Putamen (tissue), 1 donor: Measurements from ENCODE around the gene ABCC8.
A peak's percentile ranks its signal among the peaks of the same experiment; 100 is the strongest.

Source experiments
- DNase-seq: peaks from one replicate; pipeline ENCODE4 v3.0.0-alpha.2; 2016; ENCODE audit warnings: low spot score

ABCC8 gene

GRCh38 chr11:17476317-17477083 is at the start of gene ABCC8:
Gene ABCC8 (minus strand): TSS chr11:17476845. CDS start chr11:17476776, 69 bp downstream.
- DNase-seq = peak; percentile 28

DNA sequence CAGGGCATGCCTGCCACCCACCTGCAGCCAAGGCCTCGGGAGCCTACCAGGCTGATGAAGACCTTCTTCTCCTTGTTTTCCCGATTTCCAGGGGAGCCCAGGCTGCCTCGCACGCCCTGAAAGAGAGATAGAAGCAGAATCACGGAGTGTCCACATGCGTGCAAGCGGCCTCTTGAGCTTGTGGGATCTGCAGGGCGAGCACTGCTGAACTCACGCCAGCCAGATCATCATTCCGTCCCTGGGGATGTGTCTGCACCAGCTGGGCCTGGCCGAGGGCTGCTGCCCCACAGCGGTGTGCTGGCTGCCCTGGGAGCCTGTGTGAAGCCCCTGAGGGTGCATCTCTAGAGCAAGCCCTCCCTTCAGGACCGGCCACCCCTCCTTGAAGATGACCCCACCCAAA is 49.7 kb upstream of the ABCC8 start:
- no peak for DNase-seq

- DNase-seq = no peak
Measured at GRCh38 chr11:17525570-17525969, 48.9 kb upstream of the ABCC8 start.

GRCh38 chr11:17524221-17524620 is 47.6 kb upstream of the ABCC8 start:
- no peak for DNase-seq

GRCh38 chr11:17522655-17523054 is 46.0 kb upstream of the ABCC8 start:
- DNase-seq = no peak

GRCh38 chr11:17521106-17521900 is 44.7 kb upstream of the ABCC8 start:
- DNase-seq = no peak

DNA sequence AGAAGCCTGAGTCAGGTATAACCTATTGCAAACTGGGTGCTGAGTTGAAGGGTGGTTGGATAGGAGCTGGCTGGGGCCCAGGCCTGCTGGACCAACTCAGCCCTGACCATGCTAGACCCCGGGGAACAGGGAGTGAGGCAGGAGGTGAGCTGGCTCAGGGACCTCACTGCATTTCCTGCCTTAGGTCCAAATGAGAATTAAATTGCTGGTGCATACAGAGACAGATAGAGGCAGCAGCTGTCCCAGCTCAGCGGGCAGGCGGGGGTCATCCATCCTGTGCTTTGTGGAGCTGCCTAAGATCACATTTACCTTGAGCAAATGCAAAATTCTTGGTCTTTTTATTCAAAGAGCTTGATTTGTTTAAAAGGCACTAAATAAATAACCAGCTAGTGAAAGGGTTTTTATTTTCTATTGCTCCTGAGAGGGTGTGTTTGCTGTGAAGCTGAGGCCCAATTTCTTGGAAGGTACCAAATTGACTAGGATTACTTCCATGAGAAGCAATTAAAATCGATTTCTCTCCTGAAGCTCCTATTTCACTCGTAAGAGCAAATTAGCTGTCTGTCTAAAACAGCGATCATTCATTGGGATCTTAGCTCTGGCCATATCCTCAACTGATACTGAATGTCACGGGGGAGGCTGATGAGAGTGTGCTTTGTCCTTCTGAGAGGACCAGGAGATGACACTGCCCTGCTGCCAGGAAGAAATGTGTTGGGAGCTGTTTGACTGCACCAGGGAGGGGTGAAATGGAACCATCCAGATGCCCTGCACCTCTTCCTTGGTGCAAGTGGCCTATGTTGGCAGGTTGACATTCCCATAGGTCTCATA is 42.6 kb upstream of the ABCC8 start:
- peak; percentile 58 for DNase-seq

- no peak for DNase-seq
Measured at GRCh38 chr11:17518366-17518765, 41.7 kb upstream of the ABCC8 start.

- DNase-seq = no peak
Measured at GRCh38 chr11:17517186-17517585, 40.5 kb upstream of the ABCC8 start.

- DNase-seq = peak; percentile 81
Measured at GRCh38 chr11:17516551-17517150, 40.0 kb upstream of the ABCC8 start.

GRCh38 chr11:17515443-17516176 is 39.0 kb upstream of the ABCC8 start:
- no peak for DNase-seq

DNA sequence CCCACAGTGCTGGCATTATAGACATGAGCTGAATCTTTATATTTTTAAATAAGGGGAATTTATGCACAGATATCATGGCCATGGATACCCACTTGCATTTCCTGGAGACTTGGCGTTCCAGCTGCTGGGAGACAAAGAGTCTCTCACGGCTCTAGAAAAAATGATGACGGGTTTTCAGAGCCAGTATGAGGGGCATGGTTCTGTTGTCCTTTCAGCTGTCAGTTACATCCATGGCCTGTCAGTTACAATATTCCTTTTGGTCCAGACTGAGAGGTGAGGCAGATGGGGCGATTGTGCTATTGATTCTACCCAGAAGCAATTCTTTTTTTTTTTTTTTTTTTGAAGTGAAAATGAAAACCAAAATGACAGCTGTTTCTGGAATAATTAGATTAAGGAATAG is 37.8 kb upstream of the ABCC8 start:
- DNase-seq = no peak

GRCh38 chr11:17513853-17514252 is 37.2 kb upstream of the ABCC8 start:
- DNase-seq = no peak

DNA sequence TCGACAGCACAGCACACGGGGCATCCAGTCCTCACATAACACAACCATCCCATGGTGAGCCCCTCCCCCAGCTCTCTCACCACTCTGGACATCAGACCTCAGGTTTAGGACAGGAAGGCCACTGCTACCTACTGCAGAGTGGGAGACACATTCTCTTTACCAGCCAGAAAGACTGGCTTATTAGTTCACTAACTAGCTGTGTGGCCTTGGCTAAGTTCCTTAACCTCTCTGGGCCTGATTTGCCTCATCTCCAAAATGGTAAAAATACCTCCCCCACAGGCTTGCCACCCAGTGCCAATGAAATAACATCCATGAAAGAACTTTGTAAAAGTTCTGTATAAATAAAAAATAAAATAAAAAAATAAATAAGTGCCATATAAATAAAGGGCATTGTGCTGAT is 35.5 kb upstream of the ABCC8 start:
- no peak for DNase-seq

GRCh38 chr11:17511571-17511970 is 34.9 kb upstream of the ABCC8 start:
- DNase-seq = no peak

GRCh38 chr11:17510507-17511206 is 34.0 kb upstream of the ABCC8 start:
- no peak for DNase-seq

DNA sequence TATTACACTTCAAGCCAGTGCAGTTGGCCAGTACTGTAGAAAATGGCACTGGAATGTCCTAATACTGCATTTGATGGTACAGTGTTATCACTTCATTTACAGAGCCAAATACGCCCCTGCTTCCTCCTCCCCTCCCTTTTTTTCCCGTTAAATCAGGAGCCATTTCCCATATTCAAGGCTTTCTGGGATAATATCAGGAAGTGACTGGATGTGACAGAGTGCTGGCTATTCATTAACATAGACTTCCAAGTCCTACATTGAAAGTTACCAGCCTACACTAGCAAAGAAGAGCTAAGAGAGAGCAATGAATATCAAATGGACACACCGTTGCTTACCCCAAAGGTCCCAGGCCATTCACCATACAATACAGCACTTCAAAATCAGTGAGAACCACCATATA is 32.1 kb upstream of the ABCC8 start:
- DNase-seq = no peak

DNA sequence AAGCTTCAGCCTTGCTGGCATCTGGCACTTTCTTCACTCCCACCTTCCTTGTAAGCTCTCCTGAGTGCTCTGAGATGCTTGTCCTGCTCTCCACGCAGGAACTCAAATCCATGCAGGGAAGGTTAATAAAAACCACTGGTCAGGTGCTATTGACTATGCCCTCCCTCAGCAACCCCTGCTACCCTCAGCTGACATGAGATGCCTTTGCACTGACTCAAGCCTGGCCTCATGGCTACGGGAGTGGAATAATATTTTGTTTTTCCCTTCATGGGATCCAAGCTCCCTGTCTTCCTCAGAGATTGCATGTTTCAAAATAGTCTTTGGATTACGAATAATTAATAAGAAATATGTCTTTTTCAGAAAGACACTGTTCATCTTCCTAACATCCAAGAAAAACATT is 31.7 kb upstream of the ABCC8 start:
- DNase-seq = no peak

- DNase-seq = no peak
Measured at GRCh38 chr11:17507773-17508172, 31.1 kb upstream of the ABCC8 start.

GRCh38 chr11:17506942-17507341 is 30.3 kb upstream of the ABCC8 start:
- DNase-seq = no peak

GRCh38 chr11:17506314-17506713 is 29.7 kb upstream of the ABCC8 start:
- DNase-seq = no peak
